ENCODE measurements around the gene AFF3. TPM values are rescaled to one million over a fixed set of nuclear protein-coding genes. Genes with fewer than 3 reads are reported as not detected.

The AFF3 gene
- total RNA-seq, 1 experiment from 2014 or later: 0.42 TPM

- Mint-ChIP-seq H3K36me3 (ENCODE audit: insufficient read depth, unreplicated experiment) (no peaks in the 10 kb centered on the region), H3K9me3 (ENCODE audit: unreplicated experiment) (no peaks in the 10 kb centered on the region), H3K4me3 (ENCODE audit: unreplicated experiment) (no peak overlapping the region), H3K4me1 (ENCODE audit: insufficient read depth, unreplicated experiment) (peaks cover 5% of the 10 kb centered on the region), H3K27ac (ENCODE audit: low read depth, unreplicated experiment) (no peak overlapping the region), H3K27me3 (ENCODE audit: insufficient read depth, unreplicated experiment) (no peaks in the 10 kb centered on the region)
- BruUV-seq (replicated peaks): no TSS peak
- ChIA-PET POLR2A (no interaction called here), CTCF (interaction anchor here (1.1 kb wide), 1 partner anchor 195 kb away, joined by 3 read pairs; no protein-coding TSS in a partner anchor)
- DNase-seq (ENCODE audit: unreplicated experiment): peak; percentile 69
- intact Hi-C loops (cut with micrococcal nuclease): no loop called here
- TF ChIP-seq CTCF (IDR thresholded peaks at IDR 0.05; ENCODE audit: unreplicated experiment): no peak
Measured at GRCh38 chr2:99754210-99754609, 388.2 kb downstream of the AFF3 start.

- no peak for DNase-seq (ENCODE audit: unreplicated experiment)
- H3K4me3 Mint-ChIP-seq (ENCODE audit: unreplicated experiment): no peak overlapping the region
- no peaks in the 10 kb centered on the region for H3K9me3 Mint-ChIP-seq (ENCODE audit: unreplicated experiment)
- TF ChIP-seq CTCF (IDR thresholded peaks at IDR 0.05; ENCODE audit: unreplicated experiment): no peak
- no TSS peak for BruUV-seq (replicated peaks)
- no peaks in the 10 kb centered on the region for H3K36me3 Mint-ChIP-seq (ENCODE audit: insufficient read depth, unreplicated experiment)
- no peak overlapping the region for H3K27ac Mint-ChIP-seq (ENCODE audit: low read depth, unreplicated experiment)
- ChIA-PET CTCF (interaction anchor here (0.6 kb wide), 1 partner anchor 18 kb away, joined by 3 read pairs; no protein-coding TSS in a partner anchor), POLR2A (no interaction called here)
- no peaks in the 10 kb centered on the region for H3K27me3 Mint-ChIP-seq (ENCODE audit: insufficient read depth, unreplicated experiment)
- peaks cover 7% of the 10 kb centered on the region for H3K4me1 Mint-ChIP-seq (ENCODE audit: insufficient read depth, unreplicated experiment)
- intact Hi-C loops (cut with micrococcal nuclease): no loop called here
Measured at GRCh38 chr2:99753505-99753904, 388.9 kb downstream of the AFF3 start.

- no peak for DNase-seq (ENCODE audit: unreplicated experiment)
- Mint-ChIP-seq H3K4me3 (ENCODE audit: unreplicated experiment) (no peak overlapping the region), H3K27ac (ENCODE audit: low read depth, unreplicated experiment) (no peak overlapping the region), H3K9me3 (ENCODE audit: unreplicated experiment) (no peaks in the 10 kb centered on the region), H3K27me3 (ENCODE audit: insufficient read depth, unreplicated experiment) (no peaks in the 10 kb centered on the region), H3K36me3 (ENCODE audit: insufficient read depth, unreplicated experiment) (no peaks in the 10 kb centered on the region), H3K4me1 (ENCODE audit: insufficient read depth, unreplicated experiment) (peaks cover 5% of the 10 kb centered on the region)
- no TSS peak for BruUV-seq (replicated peaks)
- TF ChIP-seq CTCF (IDR thresholded peaks at IDR 0.05; ENCODE audit: unreplicated experiment): no peak
- intact Hi-C loops (cut with micrococcal nuclease): no loop called here
- POLR2A ChIA-PET: no interaction called here
- CTCF ChIA-PET: no interaction called here
Measured at GRCh38 chr2:99748344-99748743, 394.0 kb downstream of the AFF3 start.

GRCh38 chr2:99747842-99748241, 394.5 kb downstream of the AFF3 start:
- Mint-ChIP-seq H3K36me3 (ENCODE audit: insufficient read depth, unreplicated experiment) (no peaks in the 10 kb centered on the region), H3K4me1 (ENCODE audit: insufficient read depth, unreplicated experiment) (peaks cover 5% of the 10 kb centered on the region), H3K9me3 (ENCODE audit: unreplicated experiment) (no peaks in the 10 kb centered on the region), H3K27me3 (ENCODE audit: insufficient read depth, unreplicated experiment) (no peaks in the 10 kb centered on the region), H3K4me3 (ENCODE audit: unreplicated experiment) (no peak overlapping the region), H3K27ac (ENCODE audit: low read depth, unreplicated experiment) (no peak overlapping the region)
- POLR2A ChIA-PET: no interaction called here
- DNase-seq (ENCODE audit: unreplicated experiment): no peak
- no TSS peak for BruUV-seq (replicated peaks)
- TF ChIP-seq CTCF (IDR thresholded peaks at IDR 0.05; ENCODE audit: unreplicated experiment): no peak
- CTCF ChIA-PET: no interaction called here
- intact Hi-C loops (cut with micrococcal nuclease): no loop called here
